ENCODE measurements around the gene MORN1.
"Not testable (repeated sequence)": the region's sequence is repeated elsewhere in the genome, so short reads cannot be mapped to it uniquely, and the experiment has no call there.

Gene MORN1

GRCh38 chr1:2391041-2391930 lies at the start of gene MORN1, which contains the start of gene RER1:
Gene MORN1, minus strand, starts transcription at chr1:2391554. Its CDS starts 21 bp downstream, at chr1:2391533.
Gene RER1, plus strand, starts transcription at chr1:2391841. Its CDS starts 3,950 bp downstream, at chr1:2395791.
- H3K36me3 ChIP-seq (ENCODE audit: control insufficient read depth, insufficient read depth, low read length) = peaks cover 16% of the 10 kb centered on the region
- no peaks in the 10 kb centered on the region for H3K9me3 ChIP-seq (ENCODE audit: control insufficient read depth, low read length)
- H3K9ac ChIP-seq (ENCODE audit: low read length) = peak within 1 kb of the TSS; percentile 61
- peak within 1 kb of the TSS; percentile 56 for H3K4me3 ChIP-seq (ENCODE audit: low read length)
- peaks cover 41% of the 10 kb centered on the region for H3K4me1 ChIP-seq (ENCODE audit: control insufficient read depth, insufficient read depth, low read length)
- no peaks in the 10 kb centered on the region for H3K27me3 ChIP-seq (ENCODE audit: control insufficient read depth, insufficient read depth, low read length)

GRCh38 chr1:2440346-2440745 lies 49.0 kb upstream of the MORN1 start:
- not testable (repeated sequence) for H3K4me1 ChIP-seq (ENCODE audit: control insufficient read depth, insufficient read depth, low read length); H3K36me3 ChIP-seq (ENCODE audit: control insufficient read depth, insufficient read depth, low read length); H3K4me3 ChIP-seq (ENCODE audit: low read length); H3K9ac ChIP-seq (ENCODE audit: low read length); H3K9me3 ChIP-seq (ENCODE audit: control insufficient read depth, low read length)
- H3K27me3 ChIP-seq (ENCODE audit: control insufficient read depth, insufficient read depth, low read length) = peaks cover 32% of the 10 kb centered on the region

GRCh38 chr1:2439369-2439768 lies 48.0 kb upstream of the MORN1 start:
- no peak overlapping the region for H3K4me3 ChIP-seq (ENCODE audit: low read length)
- H3K9me3 ChIP-seq (ENCODE audit: control insufficient read depth, low read length) = no peaks in the 10 kb centered on the region
- no peaks in the 10 kb centered on the region for H3K36me3 ChIP-seq (ENCODE audit: control insufficient read depth, insufficient read depth, low read length)
- peaks cover 23% of the 10 kb centered on the region for H3K27me3 ChIP-seq (ENCODE audit: control insufficient read depth, insufficient read depth, low read length)
- no peaks in the 10 kb centered on the region for H3K4me1 ChIP-seq (ENCODE audit: control insufficient read depth, insufficient read depth, low read length)
- no peak overlapping the region for H3K9ac ChIP-seq (ENCODE audit: low read length)

- no peak overlapping the region for H3K4me3 ChIP-seq (ENCODE audit: low read length)
- H3K9ac ChIP-seq (ENCODE audit: low read length) = no peak overlapping the region
- no peaks in the 10 kb centered on the region for H3K4me1 ChIP-seq (ENCODE audit: control insufficient read depth, insufficient read depth, low read length)
- H3K27me3 ChIP-seq (ENCODE audit: control insufficient read depth, insufficient read depth, low read length) = peaks cover 17% of the 10 kb centered on the region
- H3K9me3 ChIP-seq (ENCODE audit: control insufficient read depth, low read length) = no peaks in the 10 kb centered on the region
- no peaks in the 10 kb centered on the region for H3K36me3 ChIP-seq (ENCODE audit: control insufficient read depth, insufficient read depth, low read length)
Observed at GRCh38 chr1:2438641-2439040, 47.3 kb upstream of the MORN1 start.

GRCh38 chr1:2438038-2438437 lies 46.7 kb upstream of the MORN1 start:
- H3K27me3 ChIP-seq (ENCODE audit: control insufficient read depth, insufficient read depth, low read length) = peaks cover 16% of the 10 kb centered on the region
- no peaks in the 10 kb centered on the region for H3K4me1 ChIP-seq (ENCODE audit: control insufficient read depth, insufficient read depth, low read length)
- H3K9ac ChIP-seq (ENCODE audit: low read length) = no peak overlapping the region
- H3K9me3 ChIP-seq (ENCODE audit: control insufficient read depth, low read length) = no peaks in the 10 kb centered on the region
- H3K4me3 ChIP-seq (ENCODE audit: low read length) = no peak overlapping the region
- no peaks in the 10 kb centered on the region for H3K36me3 ChIP-seq (ENCODE audit: control insufficient read depth, insufficient read depth, low read length)

GRCh38 chr1:2437617-2438016 lies 46.3 kb upstream of the MORN1 start:
- Histone ChIP-seq H3K27me3 (ENCODE audit: control insufficient read depth, insufficient read depth, low read length) (peaks cover 11% of the 10 kb centered on the region), H3K4me3 (ENCODE audit: low read length) (no peak overlapping the region), H3K4me1 (ENCODE audit: control insufficient read depth, insufficient read depth, low read length) (no peaks in the 10 kb centered on the region), H3K9me3 (ENCODE audit: control insufficient read depth, low read length) (no peaks in the 10 kb centered on the region), H3K9ac (ENCODE audit: low read length) (no peak overlapping the region), H3K36me3 (ENCODE audit: control insufficient read depth, insufficient read depth, low read length) (no peaks in the 10 kb centered on the region)

- Histone ChIP-seq H3K9me3 (ENCODE audit: control insufficient read depth, low read length) (no peaks in the 10 kb centered on the region), H3K4me1 (ENCODE audit: control insufficient read depth, insufficient read depth, low read length) (no peaks in the 10 kb centered on the region), H3K27me3 (ENCODE audit: control insufficient read depth, insufficient read depth, low read length) (peaks cover 5% of the 10 kb centered on the region), H3K9ac (ENCODE audit: low read length) (no peak overlapping the region), H3K4me3 (ENCODE audit: low read length) (no peak overlapping the region), H3K36me3 (ENCODE audit: control insufficient read depth, insufficient read depth, low read length) (no peaks in the 10 kb centered on the region)
Observed at GRCh38 chr1:2436876-2437275, 45.5 kb upstream of the MORN1 start.

- Histone ChIP-seq H3K9me3 (ENCODE audit: control insufficient read depth, low read length) (no peaks in the 10 kb centered on the region), H3K36me3 (ENCODE audit: control insufficient read depth, insufficient read depth, low read length) (no peaks in the 10 kb centered on the region), H3K4me3 (ENCODE audit: low read length) (no peak overlapping the region), H3K4me1 (ENCODE audit: control insufficient read depth, insufficient read depth, low read length) (no peaks in the 10 kb centered on the region), H3K9ac (ENCODE audit: low read length) (no peak overlapping the region), H3K27me3 (ENCODE audit: control insufficient read depth, insufficient read depth, low read length) (peaks cover 6% of the 10 kb centered on the region)
Observed at GRCh38 chr1:2435746-2436355, 44.5 kb upstream of the MORN1 start.

GRCh38 chr1:2435091-2435490 lies 43.7 kb upstream of the MORN1 start:
- Histone ChIP-seq H3K9me3 (ENCODE audit: control insufficient read depth, low read length) (no peaks in the 10 kb centered on the region), H3K4me3 (ENCODE audit: low read length) (no peak overlapping the region), H3K4me1 (ENCODE audit: control insufficient read depth, insufficient read depth, low read length) (no peaks in the 10 kb centered on the region), H3K9ac (ENCODE audit: low read length) (no peak overlapping the region), H3K36me3 (ENCODE audit: control insufficient read depth, insufficient read depth, low read length) (no peaks in the 10 kb centered on the region), H3K27me3 (ENCODE audit: control insufficient read depth, insufficient read depth, low read length) (peaks cover 6% of the 10 kb centered on the region)

- Histone ChIP-seq H3K36me3 (ENCODE audit: control insufficient read depth, insufficient read depth, low read length) (no peaks in the 10 kb centered on the region), H3K9me3 (ENCODE audit: control insufficient read depth, low read length) (no peaks in the 10 kb centered on the region), H3K4me1 (ENCODE audit: control insufficient read depth, insufficient read depth, low read length) (no peaks in the 10 kb centered on the region), H3K4me3 (ENCODE audit: low read length) (no peak overlapping the region), H3K27me3 (ENCODE audit: control insufficient read depth, insufficient read depth, low read length) (peaks cover 6% of the 10 kb centered on the region), H3K9ac (ENCODE audit: low read length) (no peak overlapping the region)
Observed at GRCh38 chr1:2433936-2434655, 42.7 kb upstream of the MORN1 start.

GRCh38 chr1:2433196-2433595 lies 41.8 kb upstream of the MORN1 start:
- no peaks in the 10 kb centered on the region for H3K4me1 ChIP-seq (ENCODE audit: control insufficient read depth, insufficient read depth, low read length)
- H3K4me3 ChIP-seq (ENCODE audit: low read length) = no peak overlapping the region
- no peaks in the 10 kb centered on the region for H3K9me3 ChIP-seq (ENCODE audit: control insufficient read depth, low read length)
- peaks cover 6% of the 10 kb centered on the region for H3K27me3 ChIP-seq (ENCODE audit: control insufficient read depth, insufficient read depth, low read length)
- no peaks in the 10 kb centered on the region for H3K36me3 ChIP-seq (ENCODE audit: control insufficient read depth, insufficient read depth, low read length)
- H3K9ac ChIP-seq (ENCODE audit: low read length) = no peak overlapping the region

GRCh38 chr1:2432441-2432844 lies 41.1 kb upstream of the MORN1 start:
- Histone ChIP-seq H3K27me3 (ENCODE audit: control insufficient read depth, insufficient read depth, low read length) (peaks cover 6% of the 10 kb centered on the region), H3K4me1 (ENCODE audit: control insufficient read depth, insufficient read depth, low read length) (no peaks in the 10 kb centered on the region), H3K36me3 (ENCODE audit: control insufficient read depth, insufficient read depth, low read length) (no peaks in the 10 kb centered on the region), H3K4me3 (ENCODE audit: low read length) (no peak overlapping the region), H3K9me3 (ENCODE audit: control insufficient read depth, low read length) (no peaks in the 10 kb centered on the region), H3K9ac (ENCODE audit: low read length) (no peak overlapping the region)
